ENCODE results near the gene CCDC91.

CCDC91 gene, protein sequence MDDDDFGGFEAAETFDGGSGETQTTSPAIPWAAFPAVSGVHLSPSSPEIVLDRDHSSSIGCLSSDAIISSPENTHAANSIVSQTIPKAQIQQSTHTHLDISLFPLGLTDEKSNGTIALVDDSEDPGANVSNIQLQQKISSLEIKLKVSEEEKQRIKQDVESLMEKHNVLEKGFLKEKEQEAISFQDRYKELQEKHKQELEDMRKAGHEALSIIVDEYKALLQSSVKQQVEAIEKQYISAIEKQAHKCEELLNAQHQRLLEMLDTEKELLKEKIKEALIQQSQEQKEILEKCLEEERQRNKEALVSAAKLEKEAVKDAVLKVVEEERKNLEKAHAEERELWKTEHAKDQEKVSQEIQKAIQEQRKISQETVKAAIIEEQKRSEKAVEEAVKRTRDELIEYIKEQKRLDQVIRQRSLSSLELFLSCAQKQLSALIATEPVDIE

DNA sequence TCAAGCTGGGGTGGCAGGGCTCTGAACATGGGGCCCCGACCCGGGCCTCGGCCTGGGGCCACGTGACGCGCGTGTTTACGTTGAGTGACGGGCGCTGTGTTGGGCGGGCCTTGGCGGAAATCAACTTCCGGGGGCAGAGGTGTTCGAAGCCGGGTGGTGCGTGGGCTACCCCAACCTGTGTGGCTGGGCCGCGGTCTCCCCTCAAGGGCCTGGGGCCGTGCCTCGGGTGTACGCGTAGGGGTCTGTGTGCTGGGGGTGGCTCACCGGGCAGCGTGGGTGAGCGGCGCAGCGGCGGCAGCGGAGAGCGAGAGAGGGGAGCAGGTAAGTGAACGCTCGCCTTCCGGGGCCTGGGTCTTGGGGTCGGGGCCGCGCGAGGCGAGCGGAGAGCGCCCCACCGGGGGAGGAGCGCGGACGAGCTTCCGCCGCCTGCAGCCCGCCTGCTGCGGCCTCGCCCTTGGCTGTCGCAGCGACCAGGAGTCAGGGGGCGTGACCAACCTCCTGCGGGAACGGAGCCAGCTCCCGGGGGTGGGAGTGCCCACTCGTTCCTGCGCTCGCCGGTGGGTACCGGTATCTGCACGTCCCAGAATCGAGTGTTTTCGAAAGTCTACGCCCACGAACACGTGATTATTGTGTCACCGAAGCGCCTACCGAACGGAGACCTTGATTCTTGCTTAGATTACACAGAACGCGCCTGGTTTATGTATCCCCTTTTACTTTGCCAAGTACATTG lies at the start of gene CCDC91:
TSS of gene CCDC91 (plus strand) at position 136 of the 730 bp plus-strand sequence. CDS start 66,760 bp downstream, outside the sequence.
- peak; percentile 76 to 83 for DNase-seq (ENCODE audit: low read depth in 2 of 2)

DNA sequence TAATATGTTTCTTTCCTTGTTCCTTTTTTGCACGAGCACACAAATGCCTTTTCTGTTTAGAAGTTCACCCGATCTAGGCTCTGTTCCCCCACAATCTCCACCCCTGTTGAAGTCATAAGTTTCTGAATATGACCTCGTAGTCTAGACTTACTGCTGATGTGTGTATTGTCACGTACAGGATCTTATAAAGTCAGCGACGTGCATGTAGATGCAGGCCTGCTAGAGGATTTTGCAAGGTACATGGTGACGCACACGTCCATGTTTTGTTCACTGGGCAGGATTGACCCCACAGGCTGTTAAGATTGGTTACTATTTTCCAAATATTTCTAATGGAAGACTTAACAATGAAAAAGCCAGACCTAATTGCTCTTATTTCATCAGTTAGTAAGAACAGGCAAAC lies 46.2 kb upstream of the CCDC91 start:
- DNase-seq (ENCODE audit: low read depth in 2 of 2): no peak

DNA sequence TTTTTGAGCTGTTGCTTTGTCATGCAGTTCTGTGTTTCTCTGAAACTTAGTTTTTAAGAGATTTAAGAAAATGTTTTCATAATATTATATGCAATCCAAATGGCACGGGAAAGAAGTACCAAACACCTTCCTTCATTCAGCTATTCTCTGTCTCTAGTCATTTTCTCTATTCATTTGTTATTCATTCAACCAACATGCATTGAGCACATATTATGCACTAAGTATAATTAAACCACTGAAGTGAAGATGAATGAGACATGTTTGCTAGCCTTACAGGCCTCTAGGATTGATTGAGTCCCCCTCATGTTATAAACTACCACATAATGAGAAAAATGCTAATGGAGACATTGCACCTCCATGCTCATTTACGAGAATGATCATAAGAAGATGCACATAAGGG lies 45.7 kb upstream of the CCDC91 start:
- DNase-seq (ENCODE audit: low read depth in 2 of 2): no peak

DNA sequence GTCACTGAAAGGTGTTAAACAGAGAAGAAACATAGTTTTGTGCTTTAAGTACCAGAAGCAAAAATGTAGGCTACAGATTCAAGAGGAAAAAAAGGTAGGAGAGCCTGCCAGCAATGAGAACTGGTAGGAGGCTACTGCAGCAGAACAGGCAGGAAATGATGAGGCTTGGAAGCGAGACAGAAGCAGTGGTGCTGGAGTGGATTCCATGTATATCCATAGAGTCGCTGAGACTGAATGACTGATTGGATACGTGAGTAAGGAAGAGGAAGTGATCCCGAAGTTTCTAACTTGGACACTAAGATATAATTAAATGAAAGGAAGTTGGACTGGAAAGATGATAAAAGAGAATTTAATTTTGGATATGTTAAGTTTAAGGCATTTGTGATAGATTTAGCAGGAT lies 45.0 kb upstream of the CCDC91 start:
- no peak for DNase-seq (ENCODE audit: low read depth in 2 of 2)

DNA sequence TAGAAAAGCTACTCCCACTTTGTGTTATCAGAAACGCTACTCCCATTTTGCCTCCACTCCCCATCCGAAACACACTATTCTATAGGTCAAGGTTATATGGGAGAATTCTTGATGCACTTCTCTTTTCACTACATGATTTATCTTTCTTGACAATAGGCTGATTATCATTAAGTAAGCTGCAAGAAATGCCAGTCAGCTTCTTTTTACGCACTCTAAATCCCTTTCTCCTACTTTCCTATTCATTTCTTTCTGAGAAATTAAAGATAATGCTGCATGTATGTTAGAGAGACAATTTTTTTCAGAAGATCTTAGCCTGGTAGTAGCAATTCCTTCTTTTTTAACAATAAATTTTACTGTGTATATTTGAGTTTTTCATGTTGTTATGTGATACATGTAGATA lies 41.0 kb upstream of the CCDC91 start:
- no peak for DNase-seq (ENCODE audit: low read depth in 2 of 2)

DNA sequence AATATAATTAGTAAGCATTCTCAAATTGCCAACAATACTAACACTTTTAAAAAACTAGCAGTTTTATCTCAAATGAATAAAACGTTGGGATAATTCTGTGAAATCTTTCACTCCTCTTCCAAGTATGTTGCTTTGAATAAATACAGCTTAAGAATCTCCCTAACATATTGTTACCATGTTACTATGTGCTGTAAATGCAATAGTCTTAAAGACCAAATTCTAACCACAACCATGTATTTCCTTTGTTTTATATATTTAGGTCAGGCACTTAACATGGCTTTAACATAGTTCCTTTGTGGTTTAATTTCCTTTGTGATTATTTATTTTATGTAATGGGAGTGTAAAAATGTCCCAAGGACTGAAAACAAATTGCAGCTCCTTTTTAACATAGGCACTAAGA lies 33.9 kb upstream of the CCDC91 start:
- DNase-seq (ENCODE audit: low read depth in 2 of 2): no peak

DNA sequence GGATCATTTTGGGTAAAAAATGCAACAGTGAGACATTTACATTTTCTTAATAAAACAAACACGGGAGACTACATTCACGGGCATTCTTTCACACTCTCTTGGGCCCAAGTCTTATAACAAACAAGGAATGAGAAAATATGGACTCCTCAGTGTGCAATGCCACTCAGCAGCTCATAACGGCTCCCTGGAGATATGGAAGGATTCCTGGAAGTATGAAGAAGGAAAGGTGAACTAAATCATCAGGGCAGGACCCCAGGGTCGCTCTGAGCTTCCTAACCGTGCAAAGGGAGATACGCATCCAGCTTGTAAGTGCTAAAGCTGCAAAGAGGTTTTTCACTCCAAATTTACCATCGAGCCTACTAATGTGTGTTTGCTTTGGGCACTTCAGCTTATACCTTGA lies 33.5 kb upstream of the CCDC91 start:
- no peak for DNase-seq (ENCODE audit: low read depth in 2 of 2)

DNA sequence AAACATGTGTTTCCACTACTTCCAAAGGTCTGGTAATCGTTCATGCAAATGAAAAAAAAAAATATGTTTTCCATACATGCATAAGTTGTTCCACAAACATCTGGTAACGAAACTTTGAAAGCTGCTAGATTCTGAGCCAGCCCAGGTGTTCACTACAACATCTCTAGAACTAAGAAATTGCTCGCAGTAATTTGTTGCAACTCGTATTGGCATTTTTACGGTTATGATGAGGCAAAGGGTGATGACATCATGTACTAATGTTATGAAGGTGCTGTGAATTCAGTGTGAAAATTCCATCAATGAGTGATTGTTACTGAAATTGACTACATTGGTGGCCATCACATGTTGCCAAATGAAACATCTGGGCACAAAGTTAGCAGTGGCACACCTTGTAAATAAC lies 31.9 kb upstream of the CCDC91 start:
- DNase-seq (ENCODE audit: low read depth in 2 of 2): no peak

DNA sequence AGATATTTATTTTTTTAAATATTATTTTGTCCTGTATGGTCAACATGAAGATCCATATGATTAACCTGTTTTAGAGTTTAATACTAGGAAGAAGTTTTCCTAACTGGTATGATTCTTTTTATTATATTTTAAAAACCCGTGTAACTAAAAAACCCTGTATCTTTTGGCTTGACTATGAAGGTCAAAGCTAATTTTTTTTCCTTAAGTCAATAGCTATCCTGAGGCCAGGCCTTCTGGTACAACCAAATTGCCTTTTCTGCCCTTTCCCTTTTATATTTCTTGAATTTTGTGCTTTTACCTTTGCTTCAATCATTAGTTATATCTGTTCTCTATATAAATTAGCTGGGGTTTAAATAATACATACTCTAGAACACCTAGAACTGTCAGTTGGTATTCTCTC lies 30.6 kb upstream of the CCDC91 start:
- no peak for DNase-seq (ENCODE audit: low read depth in 2 of 2)

DNA sequence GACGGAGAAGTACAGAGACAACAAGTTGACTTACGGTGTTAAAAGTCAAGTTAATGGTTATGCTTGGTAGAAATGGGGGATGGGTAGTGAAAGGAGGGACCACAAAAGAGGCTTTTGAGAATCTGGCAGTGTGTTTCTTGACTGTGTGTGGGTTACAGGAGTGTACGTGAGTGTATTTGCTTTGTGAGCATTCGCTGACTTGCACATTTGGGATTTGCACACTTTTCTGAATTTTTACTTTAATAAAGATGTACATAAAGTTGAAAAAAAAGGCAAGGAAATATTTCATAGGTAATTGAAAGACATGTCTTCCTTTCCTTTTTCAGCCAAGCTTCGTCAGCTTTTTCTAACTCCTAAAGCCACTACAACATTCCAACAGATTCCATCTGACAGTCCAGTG lies 28.6 kb upstream of the CCDC91 start:
- no peak for DNase-seq (ENCODE audit: low read depth in 2 of 2)

DNA sequence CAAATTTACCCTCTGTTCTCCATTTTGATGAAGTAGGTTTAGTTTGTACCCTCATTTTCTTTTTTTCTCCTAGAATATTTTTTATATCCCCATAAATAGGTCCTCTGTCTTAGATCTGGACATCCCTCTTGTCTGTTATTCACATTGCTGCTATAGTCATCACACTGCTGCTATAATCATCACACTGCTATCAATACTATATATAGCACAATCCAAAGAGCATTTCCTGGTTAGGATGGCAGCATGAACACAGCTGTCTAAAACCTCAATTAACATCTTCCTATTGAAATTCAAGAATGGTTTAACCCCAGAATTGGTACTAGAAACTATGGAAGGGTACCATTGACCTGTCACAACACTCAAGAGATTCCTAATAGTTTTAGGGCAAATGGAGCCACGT lies 27.6 kb upstream of the CCDC91 start:
- no peak for DNase-seq (ENCODE audit: low read depth in 2 of 2)

DNA sequence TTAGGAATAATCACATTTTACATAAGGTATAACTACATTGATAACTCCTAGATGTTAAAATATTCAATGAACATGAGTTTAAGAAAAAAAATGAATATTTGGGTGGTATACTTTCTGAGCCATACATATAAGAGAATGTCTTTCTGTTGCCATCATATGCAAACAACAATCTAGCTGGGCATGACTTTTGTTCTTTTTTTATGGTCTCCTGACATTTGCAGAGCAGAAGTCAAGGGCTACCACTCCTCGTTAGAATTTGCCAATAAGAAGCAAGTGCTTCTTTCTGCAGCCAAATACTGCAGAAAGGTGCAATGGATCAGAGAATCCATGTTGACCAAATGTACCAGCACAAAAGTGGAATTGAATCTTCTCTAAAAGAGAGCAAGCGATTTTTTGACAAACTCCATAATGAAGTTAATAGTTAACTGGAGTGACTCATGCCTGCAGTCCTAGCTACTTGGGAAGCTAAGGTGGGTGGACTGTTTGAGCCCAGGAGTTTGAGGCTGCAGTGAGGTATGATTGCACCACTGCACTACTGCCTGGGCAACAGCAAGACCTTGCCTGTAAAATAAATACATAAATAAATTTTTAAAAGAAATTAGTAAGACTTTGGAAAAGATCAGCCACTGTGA lies 25.5 kb upstream of the CCDC91 start:
- no peak for DNase-seq (ENCODE audit: low read depth in 2 of 2)

DNA sequence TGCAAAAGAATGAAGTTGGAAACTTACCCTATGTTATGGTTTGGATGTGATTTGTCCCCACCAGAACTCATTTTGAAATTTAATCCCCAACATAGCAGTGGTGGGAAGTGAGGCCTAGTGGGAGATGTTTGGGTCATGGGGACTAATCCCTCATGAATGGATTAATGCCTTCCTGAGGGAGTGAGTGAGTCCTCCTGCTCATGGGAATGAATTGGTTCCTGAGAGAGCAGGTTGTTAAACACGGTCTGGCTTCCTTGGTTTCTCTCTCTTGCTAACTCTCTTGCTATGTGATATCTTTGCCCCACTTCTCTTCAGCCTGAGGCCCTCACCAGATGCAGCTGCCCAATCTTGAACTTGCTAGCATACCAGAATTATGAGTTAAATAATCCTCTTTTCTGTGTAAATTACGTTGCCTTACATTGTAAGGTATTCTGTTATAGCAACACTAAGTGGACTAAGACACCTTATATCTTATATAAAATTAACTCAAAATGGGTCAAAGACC lies 22.2 kb upstream of the CCDC91 start:
- no peak for DNase-seq (ENCODE audit: low read depth in 2 of 2)

DNA sequence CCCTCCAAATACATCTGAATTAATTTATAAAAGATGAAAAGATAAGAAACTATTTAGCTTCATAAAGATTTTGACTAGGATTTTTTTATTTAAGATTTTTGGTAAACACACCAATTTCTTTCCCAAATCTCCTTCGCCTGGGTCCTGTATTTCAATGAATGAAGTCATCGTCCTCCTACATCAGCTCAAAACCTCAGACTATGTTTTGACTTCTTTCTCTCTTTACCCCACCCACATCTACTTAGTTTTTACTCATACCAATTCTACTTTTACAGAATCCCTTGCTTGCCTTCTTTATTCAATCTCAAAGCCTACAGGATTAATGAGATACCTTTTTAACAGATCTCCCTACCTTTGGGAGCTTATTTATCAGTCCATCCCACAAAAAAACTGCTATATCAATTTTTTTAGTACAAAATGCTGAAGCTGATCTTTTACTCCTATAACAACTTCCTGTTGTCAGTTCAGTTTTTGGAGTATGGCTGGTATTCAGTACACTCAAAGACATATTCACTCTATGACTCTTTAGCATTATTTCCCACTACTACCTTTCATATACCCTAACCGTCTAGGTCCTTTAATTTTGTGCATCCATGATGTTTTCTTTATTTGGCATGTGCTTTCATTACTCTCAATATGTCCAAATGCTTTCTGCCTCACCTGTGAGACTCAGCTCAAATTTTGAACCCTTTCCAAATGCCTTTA lies 18.7 kb upstream of the CCDC91 start:
- DNase-seq (ENCODE audit: low read depth in 2 of 2): no peak

DNA sequence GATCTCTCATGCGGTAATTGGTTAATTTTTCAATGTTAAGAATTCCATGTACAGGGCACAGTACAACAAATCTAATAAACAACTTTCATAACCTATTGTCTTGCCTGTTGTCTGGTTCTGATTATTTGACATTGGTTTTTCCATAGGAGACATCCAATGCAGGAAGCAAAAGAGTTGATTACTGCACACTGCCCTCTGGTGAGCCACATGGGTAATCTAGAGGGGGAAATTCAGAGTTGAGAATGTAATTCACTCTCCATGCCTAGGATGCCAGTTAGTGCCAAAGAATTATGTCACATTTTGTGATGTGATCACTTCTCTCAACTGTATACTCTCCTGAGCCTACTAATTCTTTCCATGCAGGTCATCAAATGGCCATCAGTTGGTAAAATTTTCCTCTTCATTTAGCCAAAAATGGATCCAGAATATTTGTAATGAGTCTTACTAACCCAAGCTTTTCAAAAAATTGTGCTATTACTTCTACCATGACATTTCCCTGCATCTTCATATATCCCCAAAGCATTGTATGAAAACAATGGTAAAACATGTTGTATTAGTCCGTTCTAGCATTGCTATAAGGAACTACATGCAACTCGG lies 17.7 kb upstream of the CCDC91 start:
- no peak for DNase-seq (ENCODE audit: low read depth in 2 of 2)

DNA sequence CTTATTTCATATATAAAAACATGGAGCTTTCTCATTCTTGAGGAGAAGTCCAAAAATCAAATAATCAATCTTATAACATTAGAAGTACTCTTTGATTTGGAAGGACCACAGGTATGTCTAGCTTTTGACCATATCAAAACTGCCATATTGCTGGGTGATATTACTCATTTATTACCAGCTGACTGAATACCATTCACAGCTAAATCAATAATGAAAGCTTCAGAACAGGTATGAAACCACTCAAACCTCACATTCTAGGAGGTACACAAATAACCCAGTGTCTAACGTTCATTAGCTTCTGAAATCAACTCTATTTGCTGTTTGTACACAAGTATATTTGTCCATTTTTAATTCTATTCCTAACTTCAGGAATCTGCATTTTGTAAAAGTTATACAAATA lies 16.8 kb upstream of the CCDC91 start:
- no peak for DNase-seq (ENCODE audit: low read depth in 2 of 2)

DNA sequence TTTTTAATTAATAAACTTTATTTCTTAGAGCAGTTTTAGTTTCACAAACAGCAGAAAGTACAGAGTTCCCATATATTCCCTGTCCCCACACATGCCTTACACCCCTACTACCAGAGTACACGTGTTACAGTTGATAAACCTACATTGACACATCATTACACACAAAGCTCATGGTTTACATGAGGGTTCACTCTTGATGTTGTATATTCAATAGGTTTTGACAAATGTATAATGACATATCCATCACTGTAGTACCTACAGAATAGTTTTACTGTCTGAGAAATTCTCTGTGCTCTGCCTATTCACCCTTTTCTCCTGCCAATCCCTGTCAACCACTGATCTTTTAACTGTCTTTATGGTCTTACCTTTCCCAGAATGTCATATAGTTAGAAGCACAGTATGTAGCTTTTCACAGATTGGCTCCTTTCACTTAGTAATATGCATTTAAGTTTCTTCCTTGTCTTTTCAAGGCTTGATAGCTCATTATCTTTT lies 15.1 kb upstream of the CCDC91 start:
- DNase-seq (ENCODE audit: low read depth in 2 of 2): no peak

DNA sequence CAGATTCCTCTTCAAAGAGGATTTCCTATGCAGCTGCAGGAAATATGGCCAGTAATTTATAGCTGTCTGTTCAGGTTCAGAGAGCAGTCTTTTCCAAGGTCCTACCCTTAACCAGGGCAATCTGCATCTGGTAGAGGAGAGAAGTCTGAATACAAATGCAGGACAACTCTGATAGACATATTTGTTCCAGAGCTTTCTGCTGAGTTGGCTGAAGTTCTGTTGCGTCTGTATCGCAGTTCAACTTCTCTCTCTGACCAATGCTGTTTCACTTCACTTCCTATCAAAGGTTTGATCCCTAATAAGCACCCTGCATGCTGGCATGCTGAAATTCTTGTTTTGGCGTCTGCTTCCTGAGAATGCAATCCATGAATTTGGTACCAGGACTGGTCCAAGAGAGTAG lies 14.0 kb upstream of the CCDC91 start:
- DNase-seq (ENCODE audit: low read depth in 2 of 2): no peak

DNA sequence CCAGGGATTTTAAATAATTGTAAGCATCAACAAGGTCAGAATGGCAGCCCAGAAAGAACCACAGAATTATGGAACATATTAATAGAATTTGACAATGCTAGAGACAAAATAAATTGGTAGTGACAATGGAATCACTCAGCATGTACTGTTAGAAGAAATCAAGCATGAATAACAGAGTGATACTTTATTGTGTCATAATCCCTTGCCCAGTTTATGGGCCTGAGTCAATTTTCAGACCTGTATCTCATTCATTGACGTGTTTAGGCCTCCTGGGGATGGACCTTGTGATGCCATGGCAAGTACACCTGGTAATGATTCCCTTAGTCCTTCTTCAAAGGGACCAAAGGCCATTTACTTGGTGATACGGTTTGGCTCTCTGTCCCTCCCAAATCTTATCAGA lies 12.8 kb upstream of the CCDC91 start:
- no peak for DNase-seq (ENCODE audit: low read depth in 2 of 2)

DNA sequence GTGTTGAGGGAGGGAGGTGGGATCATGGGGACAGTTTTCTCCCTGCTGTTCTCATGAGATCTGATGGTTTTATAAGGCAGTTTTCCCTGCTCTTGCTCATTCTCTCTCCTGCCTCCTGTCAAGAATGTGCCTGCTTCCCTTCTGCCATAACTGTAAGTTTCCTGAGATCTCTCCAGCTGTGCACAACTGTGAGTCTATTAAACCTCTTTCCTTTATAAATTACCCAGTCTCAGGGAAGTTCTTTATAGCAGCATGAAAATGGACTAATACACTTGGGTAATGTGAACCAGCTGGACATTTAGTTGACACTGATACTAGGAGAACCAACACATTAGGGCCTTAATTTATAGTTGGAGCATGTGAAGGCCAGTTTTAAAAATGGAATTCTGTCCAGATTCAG lies 12.4 kb upstream of the CCDC91 start:
- no peak for DNase-seq (ENCODE audit: low read depth in 2 of 2)

DNA sequence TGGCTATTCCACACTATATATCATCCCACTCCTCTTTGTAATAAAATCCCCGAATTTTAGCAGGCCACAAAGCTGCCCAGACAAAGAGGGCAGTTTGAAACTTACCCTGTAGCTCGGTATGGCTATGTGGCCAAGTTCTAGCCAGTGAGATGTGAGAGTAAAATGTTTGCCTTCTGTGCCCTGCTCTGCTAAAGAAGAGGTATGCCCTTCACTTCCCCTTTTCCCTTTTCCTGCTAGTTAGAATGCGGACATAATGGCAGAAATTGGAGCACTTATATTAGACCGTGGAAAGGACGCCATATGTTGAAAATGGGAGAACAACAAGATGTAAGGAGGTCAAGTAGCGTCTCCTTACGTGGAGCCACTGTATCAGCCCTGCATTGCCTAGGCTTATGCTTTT lies 11.5 kb upstream of the CCDC91 start:
- DNase-seq (ENCODE audit: low read depth in 2 of 2): no peak

Measured in stimulated activated CD4-positive, alpha-beta T cell treated with anti-CD3 and anti-CD28 coated beads, Interleukin-15, amount 100 ng/mL, for 48 hours (primary cell).